ENCODE data around the gene CCDC74A. TPM values are rescaled to one million over a fixed set of nuclear protein-coding genes. Genes with fewer than 3 reads are reported as not detected.
A peak's percentile ranks its signal among the peaks of the same experiment; 100 is the strongest.
"Not testable (repeated sequence)": the region's sequence is repeated elsewhere in the genome, so short reads cannot be mapped to it uniquely, and the experiment has no call there.

Gene CCDC74A
- total RNA-seq, 1 experiment from 2014 or later: 29.9 TPM

DNA sequence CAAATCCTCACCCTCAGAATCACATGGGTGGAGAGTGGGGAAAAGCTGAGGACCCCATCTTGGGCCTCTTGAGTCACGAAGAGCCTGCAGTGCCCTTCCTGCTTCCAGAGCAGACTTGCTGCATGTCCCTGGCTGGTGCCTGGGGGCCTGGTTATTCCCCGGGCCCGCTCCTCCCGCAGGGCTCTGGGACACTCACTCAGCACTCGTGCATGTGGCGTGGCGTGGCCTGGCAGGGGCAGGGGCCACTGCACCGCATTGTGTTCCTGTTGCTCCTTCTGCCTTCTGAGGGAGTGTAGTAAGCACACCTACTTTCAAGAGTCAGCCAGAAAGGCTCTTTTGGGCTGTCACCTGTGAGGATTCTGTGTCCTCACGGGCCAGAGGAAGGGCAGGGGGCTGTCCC, 18.1 kb upstream of the CCDC74A start:
- no peak for TF ChIP-seq POLR2AphosphoS5 (IDR thresholded peaks at IDR 0.05; ENCODE audit: low read depth, low read length)
- TF ChIP-seq SIN3A (IDR thresholded peaks at IDR 0.05; ENCODE audit: borderline replicate concordance, insufficient read depth, low read depth, low read length): no peak
- no peak for TF ChIP-seq TCF7L2 (IDR thresholded peaks at IDR 0.05; ENCODE audit: low read depth, low read length)
- TF ChIP-seq, protein P1, sequence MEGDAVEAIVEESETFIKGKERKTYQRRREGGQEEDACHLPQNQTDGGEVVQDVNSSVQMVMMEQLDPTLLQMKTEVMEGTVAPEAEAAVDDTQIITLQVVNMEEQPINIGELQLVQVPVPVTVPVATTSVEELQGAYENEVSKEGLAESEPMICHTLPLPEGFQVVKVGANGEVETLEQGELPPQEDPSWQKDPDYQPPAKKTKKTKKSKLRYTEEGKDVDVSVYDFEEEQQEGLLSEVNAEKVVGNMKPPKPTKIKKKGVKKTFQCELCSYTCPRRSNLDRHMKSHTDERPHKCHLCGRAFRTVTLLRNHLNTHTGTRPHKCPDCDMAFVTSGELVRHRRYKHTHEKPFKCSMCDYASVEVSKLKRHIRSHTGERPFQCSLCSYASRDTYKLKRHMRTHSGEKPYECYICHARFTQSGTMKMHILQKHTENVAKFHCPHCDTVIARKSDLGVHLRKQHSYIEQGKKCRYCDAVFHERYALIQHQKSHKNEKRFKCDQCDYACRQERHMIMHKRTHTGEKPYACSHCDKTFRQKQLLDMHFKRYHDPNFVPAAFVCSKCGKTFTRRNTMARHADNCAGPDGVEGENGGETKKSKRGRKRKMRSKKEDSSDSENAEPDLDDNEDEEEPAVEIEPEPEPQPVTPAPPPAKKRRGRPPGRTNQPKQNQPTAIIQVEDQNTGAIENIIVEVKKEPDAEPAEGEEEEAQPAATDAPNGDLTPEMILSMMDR (IDR thresholded peaks at IDR 0.05): no peak
- TF ChIP-seq, protein P2, sequence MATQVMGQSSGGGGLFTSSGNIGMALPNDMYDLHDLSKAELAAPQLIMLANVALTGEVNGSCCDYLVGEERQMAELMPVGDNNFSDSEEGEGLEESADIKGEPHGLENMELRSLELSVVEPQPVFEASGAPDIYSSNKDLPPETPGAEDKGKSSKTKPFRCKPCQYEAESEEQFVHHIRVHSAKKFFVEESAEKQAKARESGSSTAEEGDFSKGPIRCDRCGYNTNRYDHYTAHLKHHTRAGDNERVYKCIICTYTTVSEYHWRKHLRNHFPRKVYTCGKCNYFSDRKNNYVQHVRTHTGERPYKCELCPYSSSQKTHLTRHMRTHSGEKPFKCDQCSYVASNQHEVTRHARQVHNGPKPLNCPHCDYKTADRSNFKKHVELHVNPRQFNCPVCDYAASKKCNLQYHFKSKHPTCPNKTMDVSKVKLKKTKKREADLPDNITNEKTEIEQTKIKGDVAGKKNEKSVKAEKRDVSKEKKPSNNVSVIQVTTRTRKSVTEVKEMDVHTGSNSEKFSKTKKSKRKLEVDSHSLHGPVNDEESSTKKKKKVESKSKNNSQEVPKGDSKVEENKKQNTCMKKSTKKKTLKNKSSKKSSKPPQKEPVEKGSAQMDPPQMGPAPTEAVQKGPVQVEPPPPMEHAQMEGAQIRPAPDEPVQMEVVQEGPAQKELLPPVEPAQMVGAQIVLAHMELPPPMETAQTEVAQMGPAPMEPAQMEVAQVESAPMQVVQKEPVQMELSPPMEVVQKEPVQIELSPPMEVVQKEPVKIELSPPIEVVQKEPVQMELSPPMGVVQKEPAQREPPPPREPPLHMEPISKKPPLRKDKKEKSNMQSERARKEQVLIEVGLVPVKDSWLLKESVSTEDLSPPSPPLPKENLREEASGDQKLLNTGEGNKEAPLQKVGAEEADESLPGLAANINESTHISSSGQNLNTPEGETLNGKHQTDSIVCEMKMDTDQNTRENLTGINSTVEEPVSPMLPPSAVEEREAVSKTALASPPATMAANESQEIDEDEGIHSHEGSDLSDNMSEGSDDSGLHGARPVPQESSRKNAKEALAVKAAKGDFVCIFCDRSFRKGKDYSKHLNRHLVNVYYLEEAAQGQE (IDR thresholded peaks at IDR 0.05; ENCODE audit: insufficient read depth in 1 of 2, low read depth in 2 of 2, low read length in 1 of 2): no peak
- Histone ChIP-seq H3K9me3 (ENCODE audit: control insufficient read depth, insufficient read depth, low read depth, low read length) (no peaks in the 10 kb centered on the region), H3K4me1 (ENCODE audit: control insufficient read depth, insufficient read depth, low read length) (no peaks in the 10 kb centered on the region), H3K4me3 (ENCODE audit: low read depth in 2 of 2, low read length in 2 of 2) (no peak overlapping the region), H3K27ac (ENCODE audit: low read length) (no peak overlapping the region), H3K27me3 (ENCODE audit: control insufficient read depth, insufficient read depth, low read length) (no peaks in the 10 kb centered on the region), H3K36me3 (ENCODE audit: control insufficient read depth, insufficient read depth, low read length) (no peaks in the 10 kb centered on the region; the same call in none of the 2 replicates)
- no TSS peak for BruUV-seq (replicated peaks)
- ATAC-seq (no peak), DNase-seq (ENCODE audit: low read depth, low spot score) (no peak)
- intact Hi-C loops (cut with micrococcal nuclease; ENCODE audit: unreplicated experiment): no loop called here
- ChIA-PET CTCF (no interaction called here), POLR2A (no interaction called here)
- in situ Hi-C loops (cut with HindIII; ENCODE audit: low pct_unique_long_range_greater_than_20kb, low sequenced_read_pairs): no loop called here

DNA sequence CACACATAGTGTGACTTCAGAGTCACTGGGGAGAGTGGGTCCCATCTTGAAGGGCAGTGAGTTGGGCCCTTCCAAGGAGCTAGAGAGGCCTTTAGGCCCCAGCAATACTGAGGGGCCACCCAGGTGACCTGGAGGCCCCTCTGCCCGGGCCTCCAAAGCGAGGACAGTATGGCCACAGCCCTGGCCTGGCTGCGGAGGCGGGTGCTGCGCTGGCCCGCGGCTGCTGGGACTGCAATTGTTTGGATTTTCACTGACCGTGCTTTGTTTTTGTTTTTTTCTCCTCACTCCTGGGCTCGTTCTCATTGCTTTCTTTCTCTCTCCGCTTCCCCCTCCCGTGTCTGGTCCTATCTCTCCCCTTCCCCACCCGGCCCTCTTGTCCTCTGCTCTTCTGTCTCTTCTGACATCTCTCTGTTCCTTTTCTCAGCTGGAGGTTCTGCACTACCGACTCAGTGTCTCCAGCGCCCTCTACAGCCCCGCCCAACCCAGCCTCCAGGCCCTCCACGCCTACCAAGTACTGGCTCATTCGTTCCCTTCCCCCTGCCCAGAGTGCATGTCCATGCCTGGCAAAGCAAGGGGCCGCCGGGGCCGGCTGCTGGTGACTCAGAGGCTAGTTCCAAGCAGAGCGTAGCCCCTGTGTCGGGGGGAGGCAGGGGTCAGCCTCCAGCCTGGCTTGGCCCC, 16.3 kb upstream of the CCDC74A start:
- CTCF ChIA-PET; H3K4me3 ChIP-seq (ENCODE audit: low read depth in 2 of 2, low read length in 2 of 2); H3K27ac ChIP-seq (ENCODE audit: low read length); H3K9me3 ChIP-seq (ENCODE audit: control insufficient read depth, insufficient read depth, low read depth, low read length); H3K4me1 ChIP-seq (ENCODE audit: control insufficient read depth, insufficient read depth, low read length); intact Hi-C loops (cut with micrococcal nuclease; ENCODE audit: unreplicated experiment); in situ Hi-C loops (cut with HindIII; ENCODE audit: low pct_unique_long_range_greater_than_20kb, low sequenced_read_pairs); H3K36me3 ChIP-seq (ENCODE audit: control insufficient read depth, insufficient read depth, low read length); BruUV-seq (replicated peaks); H3K27me3 ChIP-seq (ENCODE audit: control insufficient read depth, insufficient read depth, low read length); DNase-seq (ENCODE audit: low read depth, low spot score); ATAC-seq: not testable (repeated sequence)
- POLR2A ChIA-PET: interaction anchor here (0.6 kb wide), 1 partner anchor 44 kb away, joined by 5 read pairs; no protein-coding TSS in a partner anchor
- TF ChIP-seq, protein P1 (IDR thresholded peaks at IDR 0.05): peak; percentile 29; the same call in 1 of the 2 replicates

DNA sequence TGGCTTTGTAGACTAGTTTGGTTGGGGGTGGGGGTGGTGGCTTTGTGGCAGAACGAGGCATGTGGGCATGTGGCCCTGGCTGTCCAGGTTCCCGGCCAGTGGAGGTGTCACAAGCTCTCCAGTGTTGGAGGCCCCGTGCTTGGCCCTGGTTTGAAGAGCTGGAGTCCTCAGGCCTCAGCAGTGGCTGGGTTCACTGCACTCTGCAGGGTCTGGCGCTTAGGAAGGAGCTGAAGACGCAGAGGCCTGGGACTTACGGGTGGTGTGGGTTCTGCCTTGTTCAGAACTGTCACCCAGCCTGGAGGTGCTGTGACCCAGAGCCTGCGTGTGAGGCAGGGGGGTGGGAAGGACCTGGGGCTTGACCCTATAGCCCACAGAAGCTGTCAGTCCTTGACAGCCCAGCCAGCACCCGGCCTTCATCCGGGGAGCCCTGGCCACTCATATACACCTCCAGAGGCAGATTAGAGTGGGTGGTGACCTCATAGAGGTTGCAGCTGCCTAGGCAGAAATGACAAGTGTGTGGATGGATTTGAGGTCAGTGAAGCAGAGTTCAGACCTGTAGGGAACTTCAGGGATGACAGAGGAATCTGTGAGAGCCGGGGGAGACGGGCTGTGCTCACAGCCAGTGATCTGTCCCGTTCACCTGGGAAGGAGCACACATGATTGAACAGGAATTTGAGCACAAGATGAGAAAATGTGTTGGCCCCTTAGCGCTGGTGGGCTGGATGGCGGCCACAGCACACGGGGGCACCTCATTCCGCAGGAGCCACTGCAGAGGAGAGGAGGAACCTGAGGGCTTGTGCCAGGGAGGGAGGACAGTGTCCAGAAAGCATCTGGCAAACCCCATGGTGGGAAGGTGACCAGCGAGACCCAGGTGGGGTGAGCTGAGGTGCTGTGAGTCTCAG, 15.5 kb upstream of the CCDC74A start:
- H3K36me3 ChIP-seq (ENCODE audit: control insufficient read depth, insufficient read depth, low read length); CTCF ChIA-PET; DNase-seq (ENCODE audit: low read depth, low spot score); H3K4me3 ChIP-seq (ENCODE audit: low read depth in 2 of 2, low read length in 2 of 2); H3K9me3 ChIP-seq (ENCODE audit: control insufficient read depth, insufficient read depth, low read depth, low read length); H3K27ac ChIP-seq (ENCODE audit: low read length); H3K27me3 ChIP-seq (ENCODE audit: control insufficient read depth, insufficient read depth, low read length); intact Hi-C loops (cut with micrococcal nuclease; ENCODE audit: unreplicated experiment); in situ Hi-C loops (cut with HindIII; ENCODE audit: low pct_unique_long_range_greater_than_20kb, low sequenced_read_pairs); H3K4me1 ChIP-seq (ENCODE audit: control insufficient read depth, insufficient read depth, low read length); ATAC-seq: not testable (repeated sequence)
- TSS peak; percentile 59 for BruUV-seq (replicated peaks)
- POLR2A ChIA-PET: interaction anchor here (0.6 kb wide), 1 partner anchor 44 kb away, joined by 5 read pairs; no protein-coding TSS in a partner anchor

DNA sequence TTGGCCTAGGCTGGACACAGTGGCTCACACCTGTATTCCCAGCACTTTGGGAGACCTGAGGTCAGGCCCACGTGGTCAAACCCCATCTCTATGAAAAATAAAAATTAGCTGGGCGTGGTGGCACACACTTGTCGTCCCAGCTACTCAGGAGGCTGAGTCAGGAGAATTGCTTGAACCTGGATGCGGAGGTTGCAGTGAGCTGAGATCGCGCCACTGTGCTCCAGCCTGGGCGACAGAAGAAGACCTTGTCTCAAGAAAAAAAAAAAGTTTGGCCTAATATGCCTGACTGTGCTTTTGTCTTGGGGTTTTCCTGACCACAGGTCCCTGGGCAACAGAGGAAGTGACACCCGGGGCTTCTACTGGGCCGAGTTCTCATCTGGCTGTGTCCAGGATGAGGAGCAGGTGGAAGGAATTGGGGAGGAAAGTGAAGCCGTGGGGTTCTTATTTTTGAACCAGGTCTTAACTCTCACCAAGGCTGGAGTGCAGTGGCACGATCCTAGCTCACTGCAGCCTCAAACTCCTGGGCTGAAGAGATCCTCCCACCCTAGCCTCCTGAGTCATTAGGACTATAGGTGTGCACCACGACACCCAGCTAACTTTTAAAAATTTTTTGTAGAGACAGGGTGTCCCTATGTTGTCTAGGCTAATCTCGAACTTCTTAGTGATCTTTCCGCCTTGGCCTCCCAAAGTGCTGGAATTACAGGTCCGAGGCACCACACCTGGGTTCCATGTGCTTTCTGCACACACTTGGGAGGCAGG, 13.1 kb upstream of the CCDC74A start:
- in situ Hi-C loops (cut with HindIII; ENCODE audit: low pct_unique_long_range_greater_than_20kb, low sequenced_read_pairs); DNase-seq (ENCODE audit: low read depth, low spot score); H3K9me3 ChIP-seq (ENCODE audit: control insufficient read depth, insufficient read depth, low read depth, low read length); ATAC-seq; intact Hi-C loops (cut with micrococcal nuclease; ENCODE audit: unreplicated experiment); H3K27me3 ChIP-seq (ENCODE audit: control insufficient read depth, insufficient read depth, low read length); H3K4me1 ChIP-seq (ENCODE audit: control insufficient read depth, insufficient read depth, low read length); CTCF ChIA-PET; H3K4me3 ChIP-seq (ENCODE audit: low read depth in 2 of 2, low read length in 2 of 2); H3K27ac ChIP-seq (ENCODE audit: low read length); H3K36me3 ChIP-seq (ENCODE audit: control insufficient read depth, insufficient read depth, low read length); BruUV-seq (replicated peaks): not testable (repeated sequence)
- POLR2A ChIA-PET: interaction anchor here (0.7 kb wide), 1 partner anchor 8 kb away, joined by 3 read pairs; no protein-coding TSS in a partner anchor
